HepG2 (cell line): ENCODE data around the gene GRM7. TPM values are rescaled to one million over a fixed set of nuclear protein-coding genes. Genes with fewer than 3 reads are reported as not detected.

Source experiments
- ATAC-seq: fragments of 200-7000 bp; cut with Tn5 transposase; 3 replicates; pipeline ENCODE4 v1.9.1; 2020; ENCODE audit warnings: mild to moderate bottlenecking, moderate library complexity
- BruUV-seq: library from RNA; stranded (reverse); fragments of 400-500 nt; replicated peaks from 2 replicates; lab custom pipeline; 2021; lab: Mats Ljungman, UMichigan
- CTCF ChIA-PET: fragments of 300-600 bp; formaldehyde crosslinking; extraction: SDS; loops from one replicate; lab custom pipeline; 2021; ENCODE audit warnings: low total read pairs, inconsistent platforms, low intra/inter-chr PET ratio; lab: Yijun Ruan, JAX
- POLR2A ChIA-PET: fragments of 350-600 bp; sonication (Branson Sonifier 250); formaldehyde crosslinking; loops from one replicate; lab custom pipeline; 2020; ENCODE audit warnings: antibody characterized with exemption, inconsistent platforms; lab: Yijun Ruan, JAX
- DNase-seq: peaks from one replicate; pipeline ENCODE4 v3.0.0-alpha.2; 2015; ENCODE audit warnings: low spot score
- FAIRE-seq: peaks from 3 replicates; lab custom pipeline; 2011; peaks lifted over from hg19 to GRCh38; lab: Jason Lieb, UNC
- H2AFZ ChIP-seq: one replicate; pipeline ENCODE4 v1.6.1; 2011; ENCODE audit warnings: low read length, inconsistent platforms
- H3K27ac ChIP-seq: fragments of 300-600 bp; 3 replicates; pipeline ENCODE4 v1.8.0; 2011; ENCODE audit warnings: mixed run types, mild to moderate bottlenecking, mixed read lengths, low read length, inconsistent platforms; ENCODE audit not compliant: insufficient read depth; ENCODE audit errors: extremely low read length
- H3K27me3 ChIP-seq, 2 experiments: fragments of 200-600 bp in 1 of 2; 2 replicates in 1 of 2; 3 replicates in 1 of 2; pipeline versions ENCODE4 v1.6.0 to v1.8.0; 2011; ENCODE audit warnings: low read length in 2 of 2, mild to moderate bottlenecking in 2 of 2, moderate library complexity in 2 of 2, inconsistent platforms in 1 of 2; ENCODE audit not compliant: insufficient read depth in 2 of 2, control insufficient read depth in 1 of 2
- H3K36me3 ChIP-seq, 2 experiments: fragments of 200-600 bp in 1 of 2; replicated peaks in 1 of 2; 2 replicates in 1 of 2; 3 replicates in 1 of 2; pipeline versions ENCODE4 v1.5.1 to v1.8.0; 2011; ENCODE audit warnings: low read length in 2 of 2, inconsistent platforms in 1 of 2; ENCODE audit not compliant: insufficient read depth in 2 of 2, control insufficient read depth in 1 of 2
- H3K4me1 ChIP-seq: 2 replicates; pipeline ENCODE4 v1.5.1; 2012; ENCODE audit warnings: low read length, inconsistent platforms; ENCODE audit not compliant: insufficient read depth
- H3K4me2 ChIP-seq: 2 replicates; pipeline ENCODE4 v1.6.0; 2011; ENCODE audit warnings: low read depth, low read length, inconsistent platforms
- H3K4me3 ChIP-seq, 3 experiments: fragments of 200-600 bp in 1 of 3; sonication (generic), shearing (Covaris generic) in 1 of 3; replicated peaks in 1 of 3; 2 replicates each; pipeline ENCODE4 v1.5.1; 2011 to 2016; ENCODE audit warnings: low read length in 3 of 3, inconsistent platforms in 2 of 3, low read depth in 2 of 3, mild to moderate bottlenecking in 2 of 3, control low read depth in 1 of 3, mixed read lengths in 1 of 3; ENCODE audit not compliant: insufficient read depth in 1 of 3
- H3K79me2 ChIP-seq: one replicate; pipeline ENCODE4 v1.6.1; 2011; ENCODE audit warnings: low read length, inconsistent platforms; ENCODE audit not compliant: insufficient read depth
- H3K9ac ChIP-seq: 2 replicates; pipeline ENCODE4 v1.6.0; 2011; ENCODE audit warnings: mild to moderate bottlenecking, low read depth, low read length, inconsistent platforms; ENCODE audit not compliant: insufficient read depth
- H3K9me3 ChIP-seq: 2 replicates; pipeline ENCODE4 v1.5.1; 2012; ENCODE audit warnings: mild to moderate bottlenecking, low read length
- H4K20me1 ChIP-seq: 2 replicates; pipeline ENCODE4 v1.6.0; 2011; ENCODE audit warnings: inconsistent platforms, mild to moderate bottlenecking, low read length, moderate library complexity; ENCODE audit not compliant: insufficient read depth
- FOXA3 ChIP-seq: IDR thresholded peaks from 2 replicates; pipeline ENCODE4 v1.6.1; 2016; ENCODE audit warnings: missing genetic modification reagents, missing compliant biosample characterization
- FOXC1 ChIP-seq: sonication (generic); formaldehyde crosslinking; IDR thresholded peaks from 2 replicates; pipeline ENCODE4 v1.8.0; 2022; ENCODE audit warnings: mild to moderate bottlenecking, missing genetic modification reagents, borderline replicate concordance
- JUN ChIP-seq: sonication (generic); formaldehyde crosslinking; IDR thresholded peaks from 2 replicates; pipeline ENCODE4 v1.4.0; 2020; ENCODE audit warnings: mild to moderate bottlenecking, missing genetic modification reagents
- MTA3 ChIP-seq: sonication (generic); formaldehyde crosslinking; IDR thresholded peaks from 2 replicates; pipeline ENCODE4 v1.4.0; 2020; ENCODE audit warnings: missing genetic modification reagents
- MYC ChIP-seq: sonication (generic); formaldehyde crosslinking; IDR thresholded peaks from 2 replicates; pipeline ENCODE4 v1.9.0; 2021; ENCODE audit warnings: missing genetic modification reagents, borderline replicate concordance
- NFE2L1 ChIP-seq: sonication (generic); formaldehyde crosslinking; IDR thresholded peaks from 2 replicates; pipeline ENCODE4 v1.4.0; 2020; ENCODE audit warnings: missing genetic modification reagents, mild to moderate bottlenecking, borderline replicate concordance
- ZBTB1 ChIP-seq: sonication (generic); formaldehyde crosslinking; IDR thresholded peaks from 2 replicates; pipeline ENCODE4 v1.4.0; 2020; ENCODE audit warnings: missing genetic modification reagents, borderline replicate concordance
- ZNF432 ChIP-seq: sonication (generic); formaldehyde crosslinking; IDR thresholded peaks from 2 replicates; pipeline ENCODE4 v1.5.0; 2020; ENCODE audit warnings: missing genetic modification reagents, mild to moderate bottlenecking, borderline replicate concordance
- ZNF460 ChIP-seq: sonication (generic); formaldehyde crosslinking; IDR thresholded peaks from 2 replicates; pipeline ENCODE4 v1.5.1; 2020; ENCODE audit warnings: missing genetic modification reagents, mild to moderate bottlenecking, borderline replicate concordance
- ZNF772 ChIP-seq: sonication (generic); formaldehyde crosslinking; IDR thresholded peaks from 2 replicates; pipeline ENCODE4 v1.5.0; 2020; ENCODE audit warnings: mild to moderate bottlenecking, missing genetic modification reagents
- ZNF775 ChIP-seq: sonication (generic); formaldehyde crosslinking; IDR thresholded peaks from 2 replicates; pipeline ENCODE4 v1.4.0; 2020; ENCODE audit warnings: missing genetic modification reagents, mild to moderate bottlenecking, moderate library complexity, borderline replicate concordance
- WGBS: methylation state at CpG from one replicate; pipeline ENCODE4 v1.1.6; 2017; ENCODE audit warnings: low lambda C conversion rate; 5-methylcytosine and 5-hydroxymethylcytosine counted together
- in situ Hi-C: cut with HindIII; loops from 2 replicates; pipeline ENCODE4 v1.10.0; 2017; ENCODE audit warnings: low pct_unique_long_range_greater_than_20kb; ENCODE audit not compliant: extremely low pct_ligation_motif_present
- intact Hi-C: fragments of 100-400 bp; cut with micrococcal nuclease; formaldehyde crosslinking; loops from one replicate; pipeline ENCODE4 v1.10.0; 2022; ENCODE audit not compliant: unreplicated experiment
- polyA plus RNA-seq, 8 experiments: library from polyadenylated mRNA; depleted of rRNA in 3 of 8; stranded (reverse) in 7 of 8; unstranded in 1 of 8; fragments of >200 nt; fragmentation: Illumina TruSeq in 4 of 8; extraction: Trizol in 4 of 8; gene quantifications; 2 replicates each; pipeline versions ENCODE4 v1.2.1 to v1.2.3, GENCODE V29; 2011 to 2016; ENCODE audit warnings: low read depth in 4 of 8, missing spikeins in 1 of 8, mixed read lengths in 1 of 8; ENCODE audit not compliant: insufficient read depth in 1 of 8
- total RNA-seq, 5 experiments: library from RNA; depleted of rRNA; stranded (reverse); fragments of >200 nt; fragmentation: Illumina TruSeq; extraction: Trizol; gene quantifications; 2 replicates each; pipeline ENCODE4 v1.2.3, GENCODE V29; 2016; ENCODE audit warnings: low read depth in 1 of 5

GRM7 gene
- total and polyA plus RNA-seq, 2 of the 13 experiments (the other 11 are each of a cell fraction or from before 2014, with no cell fraction given), result not detected

GRCh38 chr3:7721869-7722268 is 861.0 kb downstream of the GRM7 start:
- intact Hi-C loops, result no loop called here
- H2AFZ ChIP-seq, result no peak overlapping the region
- H3K4me2 ChIP-seq, result no peak overlapping the region
- FAIRE-seq (no peak), DNase-seq (no peak), ATAC-seq (no peak)
- H4K20me1 ChIP-seq, result no peaks in the 10 kb centered on the region
- no peak overlapping the region for H3K4me3 ChIP-seq
- POLR2A ChIA-PET, result no interaction called here
- no peak overlapping the region for H3K9ac ChIP-seq
- in situ Hi-C loops, result loop anchor here (25.0 kb wide), 1 partner anchor 90 kb away; no protein-coding TSS in a partner anchor
- peaks cover 37% of the 10 kb centered on the region for H3K9me3 ChIP-seq
- WGBS, result 14% methylated on average over 5 of the region's 5 CpGs
- H3K4me1 ChIP-seq, result no peaks in the 10 kb centered on the region
- H3K27me3 ChIP-seq, result no peaks in the 10 kb centered on the region; a peak in 1 of 5 replicates
- no peak for TF ChIP-seq ZNF460 (CRISPR knock-in tag)
- TF ChIP-seq FOXA3 (CRISPR knock-in tag), result no peak
- no peak for TF ChIP-seq JUN (CRISPR knock-in tag)
- no peak for TF ChIP-seq ZNF775
- no peak for TF ChIP-seq FOXC1 (CRISPR knock-in tag)
- TF ChIP-seq ZNF432 (CRISPR knock-in tag), result no peak
- TF ChIP-seq NFE2L1 (CRISPR knock-in tag), result no peak
- no peak for TF ChIP-seq ZBTB1
- TF ChIP-seq MTA3 (CRISPR knock-in tag), result no peak
- no peak for TF ChIP-seq MYC (CRISPR knock-in tag)
- TF ChIP-seq ZNF772, result no peak
- BruUV-seq, result no TSS peak
- CTCF ChIA-PET, result no interaction called here
- H3K27ac ChIP-seq, result no peak overlapping the region
- H3K79me2 ChIP-seq, result no peaks in the 10 kb centered on the region
- H3K36me3 ChIP-seq, result no peaks in the 10 kb centered on the region
